22Rv1 (cell line): ENCODE data around the gene CNTN5.

Experiments
- CTCF ChIP-seq: fragments of 450-650 bp; IDR thresholded peaks from 2 replicates; pipeline ENCODE4 v1.5.1; 2017; ENCODE audit warnings: mild to moderate bottlenecking
- ZFX ChIP-seq: fragments of 450-650 bp; IDR thresholded peaks from 2 replicates; pipeline ENCODE4 v1.6.1; 2017; ENCODE audit warnings: antibody characterized with exemption, borderline replicate concordance

GRCh38 chr11:99565333-99565732 lies 544.6 kb downstream of the CNTN5 start:
- TF ChIP-seq CTCF (no peak), ZFX (no peak)
